NCI-H187 treated with DMSO at 0.1 percent for 48 hours (cell line): ENCODE results near the gene CCDC137.
"Not testable (repeated sequence)": the region's sequence is repeated elsewhere in the genome, so short reads cannot be mapped to it uniquely, and the experiment has no call there.

Source experiments
- DNase-seq: peaks from one replicate; lab custom pipeline; 2025; lab: John Stamatoyannopoulos, UW

Gene CCDC137

GRCh38 chr17:81651692-81652091 is 14.8 kb upstream of the CCDC137 start:
- no peak for DNase-seq

GRCh38 chr17:81652906-81653771 is 13.4 kb upstream of the CCDC137 start:
- no peak for DNase-seq

GRCh38 chr17:81655378-81656117 is 11.0 kb upstream of the CCDC137 start:
- DNase-seq, result no peak

- no peak for DNase-seq
These were observed 10.3 kb upstream of the CCDC137 start, which contains the start of gene PDE6G for GRCh38 chr17:81656118-81656743. Gene PDE6G (minus strand): TSS chr17:81656542. CDS start chr17:81653305, 3,237 bp downstream.

GRCh38 chr17:81656835-81657234 is 9.7 kb upstream of the CCDC137 start:
- no peak for DNase-seq

- DNase-seq, result no peak
These were observed 7.5 kb upstream of the CCDC137 start for GRCh38 chr17:81659038-81659437.

- no peak for DNase-seq
These were observed 6.1 kb upstream of the CCDC137 start for GRCh38 chr17:81660441-81660840.

GRCh38 chr17:81662002-81662401 is 4.5 kb upstream of the CCDC137 start:
- no peak for DNase-seq

- no peak for DNase-seq
These were observed 2.5 kb upstream of the CCDC137 start for GRCh38 chr17:81664051-81664470.

- no peak for DNase-seq
These were observed 1.1 kb upstream of the CCDC137 start for GRCh38 chr17:81665205-81666091.

GRCh38 chr17:81666092-81666341 is 520 bp upstream of the CCDC137 start:
- no peak for DNase-seq

GRCh38 chr17:81667754-81668153 is 1.2 kb downstream of the CCDC137 start:
- DNase-seq, result no peak

- no peak for DNase-seq
These were observed 6.0 kb downstream of the CCDC137 start for GRCh38 chr17:81672504-81672903.

GRCh38 chr17:81672954-81673353 is 6.4 kb downstream of the CCDC137 start:
- DNase-seq, result no peak

- DNase-seq, result no peak
These were observed 7.2 kb downstream of the CCDC137 start for GRCh38 chr17:81673561-81674258.

- not testable (repeated sequence) for DNase-seq
These were observed 9.1 kb downstream of the CCDC137 start for GRCh38 chr17:81675515-81676221.

- no peak for DNase-seq
These were observed 10.4 kb downstream of the CCDC137 start for GRCh38 chr17:81676906-81677305.

GRCh38 chr17:81680150-81680549 is 13.6 kb downstream of the CCDC137 start:
- no peak for DNase-seq

- no peak for DNase-seq
These were observed 15.1 kb downstream of the CCDC137 start for GRCh38 chr17:81681672-81682071.

GRCh38 chr17:81682565-81683207 is 16.1 kb downstream of the CCDC137 start:
- no peak for DNase-seq
